Stimulated activated CD4-positive, alpha-beta T cell treated with anti-CD3 and anti-CD28 coated beads, TNF-alpha, amount 100 ng/mL, for 4 hours (primary cell): Measurements from ENCODE around the gene COL4A2.

Experiments
- DNase-seq, 3 experiments: peaks; one replicate each; pipeline ENCODE4 v3.0.0-alpha.2; 2020; ENCODE audit warnings: low read depth in 3 of 3

COL4A2 gene

GRCh38 chr13:110339975-110340550 lies 33.0 kb downstream of the COL4A2 start:
- no peak for DNase-seq

DNA sequence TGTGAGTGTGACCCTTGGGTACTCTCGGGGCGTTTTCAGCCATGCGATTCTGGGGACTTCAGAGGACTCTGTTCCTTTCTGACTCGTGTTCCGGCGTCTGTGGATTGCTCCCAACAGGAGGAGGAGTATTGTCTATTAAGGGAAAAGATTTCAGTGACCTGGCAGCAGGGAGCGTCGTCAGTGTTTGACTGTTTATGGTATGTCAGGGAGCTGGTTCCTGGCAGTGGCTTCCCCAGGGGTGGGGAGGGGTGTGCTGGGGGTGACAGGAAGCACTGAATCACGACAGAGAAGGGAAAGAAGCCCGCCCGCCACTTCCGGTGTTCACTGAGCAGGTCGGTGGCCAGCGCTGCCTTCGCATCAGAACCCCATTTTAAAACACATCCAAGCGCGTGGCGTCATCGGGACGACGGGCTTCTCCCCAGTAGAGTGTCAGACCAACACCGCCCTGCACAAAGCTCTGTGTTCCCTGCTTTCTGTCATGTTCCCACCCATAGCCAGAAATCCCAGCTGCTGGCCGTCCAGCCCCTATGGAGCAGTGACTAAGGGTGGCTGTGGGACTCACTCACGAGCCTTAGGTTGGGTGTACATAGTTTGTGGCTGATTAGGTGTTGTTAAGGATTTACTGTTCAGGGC lies 33.8 kb downstream of the COL4A2 start:
- DNase-seq, result peak; percentile 29 to 48 (median 38)

DNA sequence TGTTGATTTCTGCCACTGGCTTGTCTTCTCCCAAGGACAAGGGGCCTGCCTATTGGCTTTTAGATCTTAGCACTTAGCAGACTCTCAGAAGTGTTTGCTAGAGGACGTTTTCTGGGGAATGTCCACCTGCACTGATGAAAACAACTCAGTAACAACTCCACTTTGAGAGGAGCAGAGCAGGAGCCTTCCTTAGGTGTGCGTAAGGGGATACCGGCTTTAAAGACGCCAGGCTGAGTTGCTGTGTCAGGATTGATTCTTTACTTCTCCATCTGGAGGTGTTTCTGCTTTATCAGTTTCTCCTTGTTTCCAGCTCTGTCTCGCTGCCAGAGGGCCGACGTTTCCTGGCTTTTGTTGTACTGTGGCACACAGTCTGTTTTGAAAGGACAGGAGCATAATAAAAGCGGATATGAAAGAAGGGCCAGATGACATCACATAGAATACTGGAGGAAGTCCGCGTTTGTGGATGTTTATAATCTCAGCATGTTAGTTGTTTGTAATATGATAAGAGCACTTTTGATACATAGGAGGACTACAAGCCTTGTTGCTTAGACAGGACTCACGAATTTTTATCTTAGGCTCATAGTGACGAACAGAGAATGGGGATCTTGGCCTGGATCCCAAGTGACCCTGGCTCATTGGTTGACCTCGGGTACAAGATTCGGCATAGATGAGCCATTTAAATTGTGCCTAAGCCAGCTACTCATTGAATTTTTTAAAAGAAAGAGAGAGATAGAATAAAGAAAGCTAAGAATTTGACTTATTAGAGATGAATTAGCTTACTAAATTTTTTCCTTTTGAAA lies 34.6 kb downstream of the COL4A2 start:
- DNase-seq, result no peak

DNA sequence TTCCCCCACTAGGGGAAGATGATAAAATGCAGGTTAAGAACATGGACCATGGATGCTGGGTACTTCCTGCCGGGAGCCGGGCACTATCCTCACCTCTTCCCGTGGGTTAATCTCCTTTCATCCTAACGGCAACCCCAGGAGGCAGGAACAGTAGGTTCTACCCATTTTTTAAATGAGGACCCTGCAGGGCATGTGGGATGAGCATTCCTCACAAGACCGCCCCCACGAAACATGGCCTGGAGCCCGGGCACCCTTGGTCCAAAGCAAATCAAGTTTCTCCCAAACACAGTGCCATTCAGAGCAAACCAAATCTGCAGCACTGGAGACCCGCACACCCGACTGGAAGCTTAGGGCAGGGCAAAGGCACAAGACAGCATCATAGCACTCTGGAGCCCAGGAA lies 35.4 kb downstream of the COL4A2 start:
- no peak for DNase-seq

GRCh38 chr13:110343241-110343865 lies 36.3 kb downstream of the COL4A2 start:
- DNase-seq, result no peak

DNA sequence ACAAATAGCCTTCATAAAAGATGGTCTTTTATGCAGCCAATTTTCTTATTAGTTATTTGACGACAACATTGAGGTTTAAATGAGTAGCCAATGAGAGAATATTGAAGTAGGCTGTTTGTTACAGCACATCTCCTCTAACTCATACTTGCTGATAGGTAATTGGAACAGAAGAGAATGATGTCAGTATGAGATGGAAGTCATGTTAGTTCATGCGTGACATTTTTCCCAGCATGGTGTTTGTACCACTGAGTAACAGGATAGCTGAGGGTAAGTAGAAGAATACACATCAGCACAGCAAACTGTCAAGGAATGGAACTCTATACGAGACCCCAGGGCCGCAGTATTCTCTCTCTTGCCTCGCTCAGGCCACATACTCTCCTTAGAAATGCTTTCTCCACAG lies 37.2 kb downstream of the COL4A2 start:
- no peak for DNase-seq

DNA sequence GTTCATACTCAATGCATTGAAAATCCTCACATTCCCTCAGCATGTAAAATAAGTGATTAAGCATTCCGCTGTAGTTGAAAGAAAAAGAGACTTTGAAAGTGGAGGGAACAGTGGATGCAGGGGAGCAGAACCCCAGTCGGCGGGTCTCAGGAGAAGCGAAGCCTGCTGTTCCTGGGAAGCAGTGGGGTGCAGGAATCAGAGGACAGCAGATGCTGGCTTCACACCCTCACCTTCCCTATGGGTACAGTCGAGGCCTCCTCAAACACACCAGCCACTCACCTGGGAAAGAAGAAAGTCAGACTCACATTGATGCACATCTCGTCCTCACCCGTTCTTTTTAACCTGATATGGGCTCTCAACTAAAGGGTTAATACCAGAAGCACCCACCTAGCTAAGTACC lies 38.2 kb downstream of the COL4A2 start:
- no peak for DNase-seq

DNA sequence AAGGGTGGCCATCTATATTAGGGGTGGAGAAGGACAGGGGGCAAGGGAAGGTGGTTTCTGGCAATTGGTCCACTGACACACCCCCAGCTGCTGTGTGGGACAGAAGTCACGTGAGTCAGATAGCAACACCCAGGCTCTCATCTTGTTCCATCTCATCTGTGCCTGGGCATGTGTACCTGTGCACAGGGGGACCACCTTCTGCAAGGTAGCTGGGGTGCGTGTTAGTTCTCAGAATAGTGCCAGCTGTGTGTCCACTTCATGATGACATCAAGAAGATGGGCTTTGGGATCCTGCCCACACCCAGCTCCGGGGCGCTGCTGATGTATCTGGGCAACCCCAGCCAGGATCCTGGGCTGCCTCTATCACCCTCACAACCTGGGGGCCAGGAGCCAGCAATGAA lies 38.6 kb downstream of the COL4A2 start:
- DNase-seq, result no peak

DNA sequence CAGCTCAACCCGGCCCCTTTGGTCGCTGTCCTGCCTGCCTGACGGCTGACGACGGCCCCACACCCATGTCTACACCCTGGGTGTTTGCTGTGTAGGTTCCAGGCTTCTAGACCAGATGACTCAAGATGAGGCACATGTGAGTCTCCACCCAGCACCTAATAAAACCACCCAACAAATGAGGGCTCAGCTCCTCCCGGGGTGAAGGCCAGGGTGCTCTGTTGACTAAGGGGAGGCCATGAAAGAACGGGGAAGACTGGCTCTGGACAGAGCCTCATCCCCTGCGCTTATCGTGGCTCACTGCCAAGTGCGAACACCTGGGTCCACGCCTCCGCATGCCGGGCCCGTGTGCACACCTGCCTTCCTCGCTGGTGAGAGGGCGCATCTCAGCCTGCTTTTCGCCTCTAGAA lies 39.6 kb downstream of the COL4A2 start:
- DNase-seq, result no peak

DNA sequence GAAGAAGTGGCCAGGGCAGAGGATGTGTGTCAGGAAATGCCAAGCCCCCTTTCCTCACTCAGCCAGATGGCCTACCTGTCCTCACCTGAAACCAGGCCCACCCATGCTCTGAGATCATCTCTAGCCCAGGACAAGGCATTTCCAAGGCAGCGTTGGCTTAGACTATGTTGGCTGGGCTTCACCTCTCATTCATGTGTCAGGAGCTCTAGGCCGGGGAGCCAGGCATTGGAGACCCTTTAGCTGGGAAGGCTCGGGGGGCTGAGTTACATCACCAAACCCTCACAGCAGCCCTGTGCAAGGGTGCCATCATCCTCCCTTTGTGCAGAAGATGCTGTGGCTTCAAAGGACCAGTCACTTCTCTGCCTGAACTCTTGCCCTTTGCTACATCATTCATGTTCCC lies 40.0 kb downstream of the COL4A2 start:
- DNase-seq, result no peak

GRCh38 chr13:110347535-110348308 lies 40.6 kb downstream of the COL4A2 start:
- no peak for DNase-seq

GRCh38 chr13:110348309-110349105 lies 41.4 kb downstream of the COL4A2 start:
- no peak for DNase-seq

DNA sequence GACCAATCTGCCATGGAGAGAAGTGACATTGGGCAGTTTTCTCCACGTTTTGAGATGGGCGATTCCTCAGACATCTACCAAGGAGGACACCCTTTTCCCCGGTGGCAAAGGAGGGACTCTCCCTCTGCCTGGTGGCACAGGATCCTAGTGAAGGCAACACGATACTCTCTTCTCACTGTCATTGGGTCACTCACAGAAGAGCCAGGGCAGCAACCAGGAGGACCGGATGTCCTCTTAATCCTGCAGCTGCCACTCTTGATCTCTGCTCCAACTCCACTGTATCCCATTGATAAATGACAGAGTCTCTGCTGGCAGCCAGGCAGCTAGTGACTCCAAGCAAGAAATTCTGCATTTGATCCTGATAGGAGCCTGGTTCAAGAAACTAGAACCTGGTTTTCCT lies 42.2 kb downstream of the COL4A2 start:
- DNase-seq, result no peak

DNA sequence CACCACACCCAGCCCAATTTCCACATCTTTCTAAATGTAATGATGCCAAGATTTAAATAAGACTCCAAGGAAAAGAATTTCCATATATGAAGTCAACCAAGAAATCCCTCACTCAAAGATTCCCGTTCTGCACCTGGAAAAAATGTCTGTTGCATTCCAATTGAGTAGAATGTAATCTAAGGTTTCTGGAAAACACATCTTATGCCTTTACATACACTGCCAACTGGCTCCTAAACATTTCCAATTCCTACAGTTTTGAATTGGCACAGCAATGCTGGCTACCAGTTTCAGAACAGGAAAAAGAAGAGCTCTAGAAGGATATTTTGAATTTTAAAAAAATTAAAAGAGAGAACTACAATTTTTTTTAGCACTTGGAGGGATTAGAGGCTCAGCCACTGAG lies 43.0 kb downstream of the COL4A2 start:
- no peak for DNase-seq

DNA sequence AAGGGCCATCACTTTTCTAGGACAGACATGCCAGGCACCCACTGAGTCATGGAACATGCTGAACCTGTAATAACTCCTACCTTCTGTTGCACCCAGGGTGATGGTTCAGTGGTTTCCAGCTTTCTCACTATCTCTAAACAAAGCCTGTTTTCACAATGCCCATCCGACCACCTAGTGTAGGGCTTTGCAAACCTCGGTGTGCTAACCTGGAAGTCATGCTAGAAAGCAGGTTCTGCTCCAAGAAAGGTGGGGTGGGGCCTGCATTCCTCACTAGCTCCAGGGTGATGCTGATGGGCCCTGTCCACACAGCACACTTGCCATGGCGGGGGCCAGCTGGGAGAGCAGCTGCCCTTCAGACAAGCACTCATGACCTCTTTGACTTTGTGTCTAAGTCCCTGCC lies 43.4 kb downstream of the COL4A2 start:
- DNase-seq, result no peak

DNA sequence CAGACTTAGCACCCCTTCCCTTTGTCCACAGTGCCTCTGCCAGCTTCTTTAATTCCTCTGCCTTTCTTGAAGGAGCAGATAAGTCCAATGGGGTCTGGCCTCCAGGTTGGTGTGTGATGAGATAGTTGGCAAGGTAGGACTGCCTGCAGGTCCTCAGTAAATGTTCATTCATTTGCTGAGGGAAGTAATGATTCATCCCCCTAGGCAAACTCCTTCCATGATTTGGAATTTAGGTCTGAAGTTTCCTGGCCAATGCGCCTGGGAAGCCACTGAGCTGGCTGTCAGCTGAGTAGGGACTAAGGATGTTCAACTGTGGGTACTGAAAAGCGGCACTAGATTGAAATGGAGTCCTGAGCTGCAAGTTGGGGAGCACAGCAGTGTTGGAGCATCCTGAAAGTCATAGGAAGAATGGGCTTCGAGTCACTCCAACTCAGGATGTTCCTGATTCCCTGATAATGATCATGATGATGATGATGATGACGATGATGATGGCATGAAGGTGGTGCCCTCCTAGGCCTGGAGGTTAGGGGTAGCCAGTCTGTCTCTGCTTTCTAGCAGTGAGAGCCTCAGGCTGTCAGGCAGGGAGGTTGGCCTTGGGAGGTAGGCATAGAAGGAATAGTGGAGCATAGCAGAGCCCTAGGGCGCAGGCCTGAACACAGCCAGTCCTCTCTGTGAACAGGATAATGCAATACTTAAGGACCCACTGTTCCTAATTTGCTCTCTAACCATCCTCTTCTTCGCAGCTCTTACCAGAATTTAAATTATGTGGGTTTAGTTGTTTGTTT lies 44.7 kb downstream of the COL4A2 start:
- no peak for DNase-seq

- no peak for DNase-seq
These were observed 45.7 kb downstream of the COL4A2 start for GRCh38 chr13:110352735-110353134.

GRCh38 chr13:110353339-110353977 lies 46.4 kb downstream of the COL4A2 start:
- no peak for DNase-seq

GRCh38 chr13:110354123-110354627 lies 47.1 kb downstream of the COL4A2 start:
- DNase-seq, result no peak
